Ishikawa (cell line): Measurements from ENCODE around the gene VAMP5.

Experiments used
- CEBPB ChIP-seq: IDR thresholded peaks from 2 replicates; pipeline ENCODE4 v1.6.1; 2012
- CREB1 ChIP-seq: IDR thresholded peaks from 2 replicates; pipeline ENCODE4 v1.6.1; 2012; ENCODE audit warnings: low read depth
- EGR1 ChIP-seq: IDR thresholded peaks from 2 replicates; pipeline ENCODE4 v1.6.1; 2012
- EP300 ChIP-seq: IDR thresholded peaks from 2 replicates; pipeline ENCODE4 v1.6.1; 2012; ENCODE audit warnings: borderline replicate concordance
- FOXM1 ChIP-seq: IDR thresholded peaks from 2 replicates; pipeline ENCODE4 v1.6.1; 2012; ENCODE audit warnings: low read depth, borderline replicate concordance
- MAX ChIP-seq: IDR thresholded peaks from 2 replicates; pipeline ENCODE4 v1.6.1; 2012
- NFIC ChIP-seq: IDR thresholded peaks from 2 replicates; pipeline ENCODE4 v1.6.1; 2012
- RAD21 ChIP-seq: IDR thresholded peaks from 2 replicates; pipeline ENCODE4 v1.6.1; 2012; ENCODE audit warnings: low read depth
- REST ChIP-seq: IDR thresholded peaks from 2 replicates; pipeline ENCODE4 v1.6.1; 2012; ENCODE audit warnings: low read depth, mild to moderate bottlenecking
- TAF1 ChIP-seq: IDR thresholded peaks from 2 replicates; pipeline ENCODE4 v1.6.1; 2012; ENCODE audit warnings: low read depth, mild to moderate bottlenecking
- TCF12 ChIP-seq: IDR thresholded peaks from 2 replicates; pipeline ENCODE4 v1.6.1; 2012; ENCODE audit warnings: low read depth
- TEAD4 ChIP-seq: IDR thresholded peaks from 2 replicates; pipeline ENCODE4 v1.6.1; 2012
- USF1 ChIP-seq: IDR thresholded peaks from 2 replicates; pipeline ENCODE4 v1.6.1; 2012
- YY1 ChIP-seq: IDR thresholded peaks from 2 replicates; pipeline ENCODE4 v1.6.1; 2012; ENCODE audit warnings: low read depth
- ZBTB7A ChIP-seq: IDR thresholded peaks from 2 replicates; pipeline ENCODE4 v1.6.1; 2012; ENCODE audit warnings: low read depth

The VAMP5 gene

DNA sequence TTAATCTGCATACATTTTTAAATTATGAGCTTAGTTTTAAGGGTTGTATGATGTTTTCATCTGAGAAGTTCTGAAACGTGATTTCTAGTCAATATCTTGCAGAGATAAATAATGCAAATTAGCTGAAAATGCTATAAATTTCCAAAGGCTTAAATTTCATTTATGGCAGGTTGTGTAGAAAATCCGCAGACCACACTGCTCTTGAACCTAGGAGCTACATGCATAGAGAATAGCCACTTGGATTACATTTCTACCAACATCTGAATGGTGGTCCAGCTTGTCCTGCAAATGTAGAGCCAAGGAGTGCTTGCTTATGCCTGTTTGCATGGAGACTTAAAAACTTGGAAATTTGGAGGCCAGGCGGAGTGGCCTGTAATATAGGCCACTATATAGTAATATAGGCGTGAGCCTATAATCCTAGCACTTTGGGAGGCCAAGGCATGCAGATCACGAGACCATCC is 38.4 kb upstream of the VAMP5 start:
- TF ChIP-seq NFIC (no peak), ZBTB7A (no peak)

GRCh38 chr2:85547089-85547858 is 37.0 kb upstream of the VAMP5 start:
- TF ChIP-seq RAD21 = no peak
- TF ChIP-seq TEAD4 = no peak
- no peak for TF ChIP-seq MAX
- no peak for TF ChIP-seq NFIC
- no peak for TF ChIP-seq ZBTB7A
- no peak for TF ChIP-seq YY1
- no peak for TF ChIP-seq EP300
- TF ChIP-seq TCF12 = no peak
- no peak for TF ChIP-seq EGR1
- no peak for TF ChIP-seq REST
- TF ChIP-seq TAF1 = no peak
- no peak for TF ChIP-seq USF1
- no peak for TF ChIP-seq CEBPB

- no peak for TF ChIP-seq YY1
- TF ChIP-seq CREB1 = no peak
- no peak for TF ChIP-seq EGR1
- TF ChIP-seq TAF1 = no peak
- TF ChIP-seq REST = no peak
- TF ChIP-seq USF1 = no peak
- TF ChIP-seq TCF12 = no peak
- no peak for TF ChIP-seq RAD21
- TF ChIP-seq TEAD4 = no peak
- no peak for TF ChIP-seq NFIC
- no peak for TF ChIP-seq CEBPB
- TF ChIP-seq EP300 = no peak
- TF ChIP-seq MAX = no peak
- no peak for TF ChIP-seq ZBTB7A
- TF ChIP-seq FOXM1 = no peak
These were observed 36.2 kb upstream of the VAMP5 start for GRCh38 chr2:85547859-85548607.

DNA sequence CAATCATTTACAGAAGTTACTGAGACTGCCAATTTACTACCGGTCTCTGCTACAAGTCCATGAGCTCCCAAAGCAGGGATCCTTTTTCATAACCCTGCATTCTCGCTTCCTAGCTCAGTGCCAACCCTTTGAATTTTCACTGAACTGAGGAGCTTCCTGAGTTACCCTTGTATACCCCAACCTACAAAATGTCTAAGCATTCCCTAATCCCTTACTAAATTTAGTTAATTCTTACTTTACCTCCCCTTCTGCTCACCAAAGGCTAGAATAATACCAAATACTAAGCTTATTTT is 35.7 kb upstream of the VAMP5 start:
- TF ChIP-seq TCF12 (no peak), CEBPB (no peak), TAF1 (no peak), ZBTB7A (no peak), EP300 (no peak), YY1 (no peak), EGR1 (no peak), FOXM1 (no peak), TEAD4 (no peak), REST (no peak), USF1 (no peak), CREB1 (no peak), RAD21 (no peak), NFIC (no peak), MAX (no peak)
